Activated CD4-positive, alpha-beta T cell treated with anti-CD3 and anti-CD28 coated beads, Interleukin-2, amount 10 ng/mL, durations not matched to agents 7 days and 5 days (primary cell): Measurements from ENCODE around the gene INPP4B. TPM values are rescaled to one million over a fixed set of nuclear protein-coding genes. Genes with fewer than 3 reads are reported as not detected.

Source experiments
- CTCF ChIA-PET: fragments of 350-600 bp; sonication (Branson Sonifier 250); formaldehyde crosslinking; loops from one replicate; lab custom pipeline; 2021; ENCODE audit warnings: antibody characterized with exemption; lab: Charles Lee
- POLR2A ChIA-PET: fragments of 350-600 bp; sonication (Branson Sonifier 250); formaldehyde crosslinking; loops from one replicate; lab custom pipeline; 2021; ENCODE audit warnings: antibody characterized with exemption; lab: Charles Lee
- DNase-seq: peaks from one replicate; pipeline ENCODE4 v3.0.0-alpha.2; 2020
- H3K27ac Mint-ChIP-seq: one replicate; pipeline ENCODE4 v1.8.0; 2021; ENCODE audit warnings: mild to moderate bottlenecking, moderate library complexity, mixed read lengths
- H3K27me3 Mint-ChIP-seq: one replicate; pipeline ENCODE4 v1.8.0; 2021; ENCODE audit warnings: mixed read lengths
- H3K36me3 Mint-ChIP-seq: one replicate; pipeline ENCODE4 v1.8.0; 2021; ENCODE audit warnings: low read depth, mixed read lengths
- H3K4me1 Mint-ChIP-seq: one replicate; pipeline ENCODE4 v1.8.0; 2021; ENCODE audit warnings: mixed read lengths
- H3K4me3 Mint-ChIP-seq: one replicate; pipeline ENCODE4 v1.8.0; 2021; ENCODE audit warnings: mild to moderate bottlenecking, moderate library complexity, mixed read lengths
- H3K9me3 Mint-ChIP-seq: one replicate; pipeline ENCODE4 v1.8.0; 2021; ENCODE audit warnings: mixed read lengths
- total RNA-seq, 2 experiments: library from RNA; stranded (reverse); gene quantifications; one replicate each; pipeline ENCODE4 v1.2.3, GENCODE V29; 2021

Gene INPP4B
- total RNA-seq, 2 experiments from 2014 or later: 71.6 to 79.2 TPM

DNA sequence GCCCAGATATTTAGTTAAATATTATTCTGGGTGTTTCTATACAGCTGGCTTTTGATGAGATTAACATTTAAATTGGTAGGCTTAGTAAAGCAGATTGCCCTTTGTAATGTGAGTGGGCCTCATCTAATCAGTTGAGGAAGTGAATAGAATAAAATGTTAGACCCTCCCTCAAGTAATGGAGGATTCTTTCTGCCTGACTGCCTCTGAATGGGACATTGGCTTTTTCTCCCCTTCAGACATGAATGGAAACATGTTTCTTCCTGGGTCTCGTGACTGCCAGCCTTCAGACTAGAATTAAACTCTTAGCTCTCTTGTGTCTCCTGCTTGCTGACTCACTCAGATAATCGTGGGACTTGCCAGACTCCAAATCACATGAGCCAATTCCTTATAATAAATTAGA, 266.7 kb downstream of the INPP4B start:
- H3K36me3 Mint-ChIP-seq: peaks cover 63% of the 10 kb centered on the region
- ChIA-PET CTCF (interaction anchor here (1.0 kb wide), 1 partner anchor 227 kb away, joined by 4 read pairs; no protein-coding TSS in a partner anchor), POLR2A (no interaction called here)
- DNase-seq: no peak
- H3K27me3 Mint-ChIP-seq: no peaks in the 10 kb centered on the region
- H3K9me3 Mint-ChIP-seq: peaks cover 38% of the 10 kb centered on the region
- peak overlapping the region; percentile 28 for H3K27ac Mint-ChIP-seq
- H3K4me3 Mint-ChIP-seq: no peak overlapping the region
- H3K4me1 Mint-ChIP-seq: peaks cover 18% of the 10 kb centered on the region

- no peak for DNase-seq
- H3K27me3 Mint-ChIP-seq: no peaks in the 10 kb centered on the region
- H3K27ac Mint-ChIP-seq: peak overlapping the region; percentile 34
- peaks cover 31% of the 10 kb centered on the region for H3K9me3 Mint-ChIP-seq
- ChIA-PET CTCF (interaction anchor here (1.0 kb wide), 1 partner anchor 17 kb away, joined by 3 read pairs; no protein-coding TSS in a partner anchor), POLR2A (interaction anchor here (0.6 kb wide), 1 partner anchor 163 kb away, joined by 3 read pairs; no protein-coding TSS in a partner anchor)
- peaks cover 37% of the 10 kb centered on the region for H3K4me1 Mint-ChIP-seq
- H3K36me3 Mint-ChIP-seq: peaks cover 57% of the 10 kb centered on the region
- no peak overlapping the region for H3K4me3 Mint-ChIP-seq
Measured at GRCh38 chr4:142574306-142574705, 271.8 kb downstream of the INPP4B start.

DNA sequence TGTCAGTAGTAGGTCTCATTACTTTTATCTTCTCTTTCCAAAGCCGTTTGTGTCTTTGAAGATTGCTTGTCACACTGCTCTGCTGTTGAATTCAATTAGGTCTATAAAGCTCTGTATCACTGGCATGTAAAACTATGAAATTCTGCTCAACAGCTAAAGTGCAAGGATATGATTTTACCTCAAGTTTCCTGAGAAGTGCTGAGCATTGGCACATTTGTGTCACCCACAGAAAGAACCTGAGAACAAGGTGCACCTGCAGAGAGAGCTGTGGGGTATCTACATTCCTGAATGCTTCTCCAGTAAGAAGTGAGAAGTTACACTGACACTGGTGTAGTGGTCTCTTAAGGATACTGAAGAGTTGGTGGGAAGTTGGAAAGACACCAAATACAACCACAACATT, 274.0 kb downstream of the INPP4B start:
- ChIA-PET POLR2A (interaction anchor here (0.7 kb wide), 1 partner anchor 184 kb away, joined by 4 read pairs; no protein-coding TSS in a partner anchor), CTCF (no interaction called here)
- Mint-ChIP-seq H3K9me3 (peaks cover 19% of the 10 kb centered on the region), H3K4me1 (peaks cover 50% of the 10 kb centered on the region), H3K27me3 (no peaks in the 10 kb centered on the region), H3K36me3 (peaks cover 43% of the 10 kb centered on the region), H3K4me3 (no peak overlapping the region), H3K27ac (no peak overlapping the region)
- no peak for DNase-seq

DNA sequence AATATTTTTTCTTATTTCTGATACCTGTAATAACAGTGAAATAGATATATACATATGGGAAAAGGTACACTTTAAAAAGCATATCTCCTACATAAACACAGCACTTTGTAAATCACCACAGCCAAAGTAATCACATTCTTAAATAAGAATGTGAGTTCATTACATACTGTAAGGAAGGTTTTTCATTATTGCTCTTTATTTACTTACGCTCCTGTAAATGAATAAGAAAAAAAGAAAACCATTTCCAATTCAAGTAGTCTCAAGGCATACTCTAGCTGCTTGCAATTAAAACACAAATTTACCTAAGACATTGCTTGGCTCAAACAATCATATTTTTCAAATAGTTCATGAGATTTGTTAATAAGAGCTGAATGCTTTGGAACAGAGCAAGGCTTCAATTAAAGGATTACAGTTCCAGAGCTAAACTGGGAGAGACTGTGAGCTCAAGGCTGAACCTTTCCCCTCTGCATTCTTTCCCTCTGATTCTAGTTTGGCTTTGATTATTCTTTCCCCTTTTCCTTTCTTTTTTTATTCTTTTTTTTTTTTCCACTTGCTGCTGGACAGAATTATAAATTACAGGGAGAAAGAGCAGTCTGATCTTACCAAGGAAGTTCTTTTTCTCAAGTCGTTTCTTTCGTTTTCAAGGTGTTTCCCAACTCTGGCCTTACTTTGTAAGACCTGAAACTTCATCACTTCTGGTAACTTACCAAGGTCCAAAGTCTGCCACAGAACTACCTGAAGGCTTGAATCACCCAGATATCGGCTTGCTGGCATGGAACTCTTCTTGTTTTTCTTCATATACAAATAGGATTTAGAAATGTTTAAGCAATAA, 278.3 kb downstream of the INPP4B start:
- peak overlapping the region; percentile 94 for H3K27ac Mint-ChIP-seq

GRCh38 chr4:142567199-142567598, 278.9 kb downstream of the INPP4B start:
- Mint-ChIP-seq H3K4me3 (peak overlapping the region; percentile 84), H3K27ac (peak overlapping the region; percentile 94), H3K27me3 (no peaks in the 10 kb centered on the region), H3K36me3 (peaks cover 17% of the 10 kb centered on the region), H3K9me3 (peaks cover 9% of the 10 kb centered on the region), H3K4me1 (peaks cover 66% of the 10 kb centered on the region)
- ChIA-PET CTCF (interaction anchor here (0.6 to 2.6 kb wide), 15 partner anchors 9 to 284 kb away, joined by 3 to 11 read pairs (median 3); no protein-coding TSS in a partner anchor), POLR2A (interaction anchor here (0.6 to 1.6 kb wide), 5 partner anchors 150 to 278 kb away, joined by 3 to 11 read pairs (median 4); no protein-coding TSS in a partner anchor)
- peak; percentile 70 for DNase-seq

More for the DNA sequence above, 278.3 kb downstream of the INPP4B start:
- Mint-ChIP-seq H3K4me1 (peaks cover 64% of the 10 kb centered on the region), H3K4me3 (peak overlapping the region; percentile 84), H3K9me3 (peaks cover 10% of the 10 kb centered on the region), H3K36me3 (peaks cover 19% of the 10 kb centered on the region), H3K27me3 (no peaks in the 10 kb centered on the region)
- ChIA-PET CTCF (interaction anchor here (0.6 to 2.6 kb wide), 16 partner anchors 9 to 285 kb away, joined by 3 to 11 read pairs (median 4); no protein-coding TSS in a partner anchor), POLR2A (interaction anchor here (1.1 to 1.6 kb wide), 3 partner anchors 151 to 164 kb away, joined by 4 to 11 read pairs (median 7); no protein-coding TSS in a partner anchor)
- no peak for DNase-seq

- ChIA-PET CTCF (interaction anchor here (1.0 to 2.6 kb wide), 10 partner anchors 10 to 284 kb away, joined by 3 to 11 read pairs (median 3); no protein-coding TSS in a partner anchor), POLR2A (interaction anchor here (0.6 to 1.6 kb wide), 5 partner anchors 150 to 278 kb away, joined by 3 to 11 read pairs (median 4); no protein-coding TSS in a partner anchor)
- peaks cover 63% of the 10 kb centered on the region for H3K4me1 Mint-ChIP-seq
- peaks cover 13% of the 10 kb centered on the region for H3K36me3 Mint-ChIP-seq
- H3K4me3 Mint-ChIP-seq: peak overlapping the region; percentile 84
- peak overlapping the region; percentile 94 for H3K27ac Mint-ChIP-seq
- DNase-seq: no peak
- H3K27me3 Mint-ChIP-seq: no peaks in the 10 kb centered on the region
- peaks cover 6% of the 10 kb centered on the region for H3K9me3 Mint-ChIP-seq
Measured at GRCh38 chr4:142566777-142567176, 279.3 kb downstream of the INPP4B start.

GRCh38 chr4:142566243-142566642, 279.9 kb downstream of the INPP4B start:
- ChIA-PET POLR2A (no interaction called here), CTCF (interaction anchor here (1.3 to 2.6 kb wide), 2 partner anchors 9 to 283 kb away, joined by 3 to 11 read pairs; no protein-coding TSS in a partner anchor)
- H3K27me3 Mint-ChIP-seq: no peaks in the 10 kb centered on the region
- H3K4me1 Mint-ChIP-seq: peaks cover 62% of the 10 kb centered on the region
- H3K27ac Mint-ChIP-seq: peak overlapping the region; percentile 94
- peak overlapping the region; percentile 84 for H3K4me3 Mint-ChIP-seq
- H3K9me3 Mint-ChIP-seq: peaks cover 6% of the 10 kb centered on the region
- no peak for DNase-seq
- peaks cover 13% of the 10 kb centered on the region for H3K36me3 Mint-ChIP-seq

- CTCF ChIA-PET: no interaction called here
- Mint-ChIP-seq H3K4me1 (peaks cover 58% of the 10 kb centered on the region), H3K27me3 (no peaks in the 10 kb centered on the region), H3K27ac (peak overlapping the region; percentile 94), H3K9me3 (peaks cover 6% of the 10 kb centered on the region), H3K4me3 (peak overlapping the region; percentile 84), H3K36me3 (peaks cover 10% of the 10 kb centered on the region)
- peak; percentile 40 for DNase-seq
- POLR2A ChIA-PET: no interaction called here
Measured at GRCh38 chr4:142565771-142566170, 280.3 kb downstream of the INPP4B start.

DNA sequence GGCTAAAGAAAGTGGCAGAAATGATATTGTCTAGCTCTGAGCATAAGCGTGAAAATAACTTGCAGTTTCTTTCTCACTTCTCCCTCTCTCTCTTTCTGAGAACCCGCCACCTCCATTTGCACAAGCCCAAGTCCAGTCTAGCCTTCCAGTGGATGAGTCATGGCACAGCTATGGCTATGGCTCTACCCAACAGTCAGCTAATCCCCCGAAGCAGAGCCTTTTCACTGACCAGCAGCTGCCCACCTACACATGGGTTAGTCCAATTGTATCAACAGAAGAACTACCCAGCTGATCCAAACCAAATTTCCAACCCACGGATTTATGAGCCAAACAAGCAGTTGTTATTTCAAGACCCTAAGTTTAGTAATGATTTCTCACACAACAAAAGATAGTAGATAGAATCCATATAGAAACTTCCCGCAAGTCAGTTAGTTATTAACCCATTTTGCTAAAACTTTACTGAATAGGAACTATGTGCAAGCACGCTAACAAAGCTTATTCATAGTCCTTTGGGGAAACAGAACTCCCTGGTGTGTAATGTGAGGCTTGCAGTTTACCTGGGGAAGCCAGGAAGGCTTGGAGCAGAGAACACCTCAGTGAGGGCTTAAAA, 282.3 kb downstream of the INPP4B start:
- Mint-ChIP-seq H3K4me1 (peaks cover 56% of the 10 kb centered on the region), H3K4me3 (no peak overlapping the region), H3K9me3 (peaks cover 6% of the 10 kb centered on the region), H3K27ac (peak overlapping the region; percentile 71), H3K36me3 (peaks cover 5% of the 10 kb centered on the region), H3K27me3 (no peaks in the 10 kb centered on the region)
- POLR2A ChIA-PET: no interaction called here
- CTCF ChIA-PET: interaction anchor here (1.1 to 1.3 kb wide), 3 partner anchors 10 to 156 kb away, joined by 3 to 5 read pairs (median 3); no protein-coding TSS in a partner anchor
- no peak for DNase-seq

GRCh38 chr4:142559986-142560385, 286.1 kb downstream of the INPP4B start:
- ChIA-PET POLR2A (no interaction called here), CTCF (interaction anchor here (1.0 kb wide), 1 partner anchor 9 kb away, joined by 3 read pairs; no protein-coding TSS in a partner anchor)
- Mint-ChIP-seq H3K27ac (no peak overlapping the region), H3K27me3 (no peaks in the 10 kb centered on the region), H3K4me1 (peaks cover 56% of the 10 kb centered on the region), H3K4me3 (no peak overlapping the region), H3K36me3 (peaks cover 7% of the 10 kb centered on the region), H3K9me3 (peaks cover 9% of the 10 kb centered on the region)
- no peak for DNase-seq

DNA sequence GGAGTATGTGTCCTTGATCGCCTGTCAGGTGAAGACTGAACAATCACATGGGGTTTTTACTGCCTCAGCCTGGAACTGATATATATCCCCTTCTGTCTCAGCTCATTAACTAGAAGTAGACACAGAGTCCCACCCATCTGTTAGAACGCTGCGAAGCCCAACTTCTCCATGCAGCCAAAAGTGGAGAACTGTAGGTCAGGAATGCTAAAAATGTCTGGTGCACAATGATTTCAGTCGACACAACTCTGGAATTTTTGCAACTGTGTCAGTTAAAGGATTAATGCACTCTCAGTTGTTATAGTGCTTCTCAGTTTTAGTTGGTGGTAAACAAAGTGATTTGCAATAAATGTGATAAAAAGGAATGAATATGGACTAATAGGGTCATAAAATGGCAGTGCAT, 287.2 kb downstream of the INPP4B start:
- peaks cover 59% of the 10 kb centered on the region for H3K4me1 Mint-ChIP-seq
- POLR2A ChIA-PET: no interaction called here
- CTCF ChIA-PET: interaction anchor here (0.9 to 1.1 kb wide), 2 partner anchors 9 to 127 kb away, joined by 4 to 5 read pairs; no protein-coding TSS in a partner anchor
- H3K9me3 Mint-ChIP-seq: peaks cover 7% of the 10 kb centered on the region
- no peaks in the 10 kb centered on the region for H3K27me3 Mint-ChIP-seq
- H3K27ac Mint-ChIP-seq: no peak overlapping the region
- H3K4me3 Mint-ChIP-seq: no peak overlapping the region
- DNase-seq: no peak
- H3K36me3 Mint-ChIP-seq: peaks cover 5% of the 10 kb centered on the region

- Mint-ChIP-seq H3K4me1 (peaks cover 64% of the 10 kb centered on the region), H3K36me3 (peaks cover 2% of the 10 kb centered on the region), H3K4me3 (peak overlapping the region; percentile 37), H3K27ac (peak overlapping the region; percentile 73), H3K27me3 (no peaks in the 10 kb centered on the region), H3K9me3 (peaks cover 5% of the 10 kb centered on the region)
- ChIA-PET CTCF (interaction anchor here (0.8 to 2.3 kb wide), 6 partner anchors 10 to 200 kb away, joined by 3 to 11 read pairs (median 4); no protein-coding TSS in a partner anchor), POLR2A (no interaction called here)
- no peak for DNase-seq
Measured at GRCh38 chr4:142557239-142557801, 288.8 kb downstream of the INPP4B start.
